Transverse colon (tissue), 4 donors: Measurements from ENCODE around the gene MRPL53. TPM values are rescaled to one million over a fixed set of nuclear protein-coding genes. Genes with fewer than 3 reads are reported as not detected.
A peak's percentile ranks its signal among the peaks of the same experiment; 100 is the strongest.
"Not testable (repeated sequence)": the region's sequence is repeated elsewhere in the genome, so short reads cannot be mapped to it uniquely, and the experiment has no call there.

Experiments used
- DNase-seq: peaks from one replicate; pipeline ENCODE4 v3.0.0-alpha.2; 2019
- H3K27ac ChIP-seq, 4 donors: fragments of 200-600 bp; sonication (generic); 2 replicates each; pipeline ENCODE4 v1.5.1; 2016 to 2018; ENCODE audit warnings: inconsistent platforms in 4 of 4
- H3K27me3 ChIP-seq: fragments of 200-600 bp; sonication (generic); 2 replicates; pipeline ENCODE4 v1.5.1; 2017; ENCODE audit warnings: inconsistent platforms
- H3K36me3 ChIP-seq, 4 donors: fragments of 200-600 bp; sonication (generic); 2 replicates each; pipeline ENCODE4 v1.5.1; 2017 to 2019; ENCODE audit warnings: inconsistent platforms in 4 of 4
- H3K4me1 ChIP-seq, 4 donors: fragments of 200-600 bp; sonication (generic); 2 replicates each; pipeline ENCODE4 v1.5.1; 2017 to 2020; ENCODE audit warnings: inconsistent platforms in 4 of 4
- H3K4me3 ChIP-seq, 4 donors: fragments of 200-600 bp; sonication (generic); 1 replicate in 1 of 4; 2 replicates in 3 of 4; pipeline versions ENCODE4 v1.5.1 to v1.6.1; 2017 to 2019; ENCODE audit warnings: inconsistent platforms in 4 of 4
- H3K9me3 ChIP-seq, 2 donors: fragments of 200-600 bp; sonication (generic); 2 replicates each; pipeline ENCODE4 v1.5.1; 2017 to 2019; ENCODE audit warnings: inconsistent platforms in 2 of 2
- EP300 ChIP-seq: sonication (generic); formaldehyde crosslinking; IDR thresholded peaks from one replicate; pipeline ENCODE4 v1.6.1; 2017; ENCODE audit warnings: antibody characterized with exemption, low read depth
- POLR2A ChIP-seq: fragments of 450-650 bp; IDR thresholded peaks from one replicate; pipeline ENCODE4 v1.6.1; 2016; ENCODE audit warnings: antibody characterized with exemption, mild to moderate bottlenecking, moderate library complexity
- POLR2AphosphoS5 ChIP-seq, 3 donors: sonication (generic); formaldehyde crosslinking; IDR thresholded peaks; one replicate each; pipeline ENCODE4 v1.6.1; 2016; ENCODE audit warnings: antibody characterized with exemption in 3 of 3
- WGBS, 2 donors: methylation state at CpG; one replicate each; pipeline ENCODE4 v1.1.5; 2018; ENCODE audit warnings: low coverage in 1 of 2; 5-methylcytosine and 5-hydroxymethylcytosine counted together
- in situ Hi-C, 4 donors: fragments of 200-750 bp; cut with MboI; loops; one replicate each; pipeline versions ENCODE4 v1.15.0 to v1.15.1; 2017; ENCODE audit warnings: low sequenced_read_pairs in 3 of 4, low pct_ligation_motif_present in 1 of 4, low pct_unique_long_range_greater_than_20kb in 1 of 4
- intact Hi-C: fragments of 100-400 bp; cut with DNase I; formaldehyde crosslinking; loops from one replicate; pipeline ENCODE4 v1.15.1; 2023; ENCODE audit warnings: low total_unique reads
- total RNA-seq, 4 donors: library from RNA; depleted of rRNA; stranded (reverse); fragments of >200 nt; gene quantifications; one replicate each; pipeline ENCODE4 v1.1.0, GENCODE V29; 2016
- TF ChIP-seq, protein P1 (sequence below), 5 experiments: fragments of 200-600 bp in 3 of 5; fragments of 450-650 bp in 2 of 5; sonication (generic) in 3 of 5; IDR thresholded peaks; 1 replicate in 2 of 5; 2 replicates in 3 of 5; pipeline ENCODE4 v1.5.1; 2016 to 2017; ENCODE audit warnings: antibody characterized with exemption in 5 of 5, inconsistent platforms in 3 of 5, mild to moderate bottlenecking in 2 of 5, moderate library complexity in 1 of 5

MRPL53 gene
- total RNA-seq, 4 donors from 2014 or later = 23.2 to 170 (median 26.3) TPM

DNA sequence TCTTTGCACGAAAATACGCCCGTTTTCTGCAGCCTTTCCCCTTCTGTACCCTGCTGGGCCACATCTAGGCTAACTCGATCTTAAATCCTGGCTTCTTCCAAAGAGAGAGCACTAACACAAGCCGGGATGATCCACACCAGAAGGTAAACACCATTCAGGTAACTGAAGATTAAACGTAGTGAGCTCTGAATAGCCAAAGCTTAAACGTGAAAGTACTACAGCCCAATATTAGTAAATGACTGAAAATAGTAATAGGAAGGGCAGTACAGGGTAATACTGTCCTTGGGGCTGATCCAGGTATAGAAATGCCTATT is 422 bp upstream of the MRPL53 start:
- Histone ChIP-seq H3K27ac (peak overlapping the region; percentile 89 to 99 (median 91)), H3K9me3 (no peaks in the 10 kb centered on the region), H3K27me3 (no peaks in the 10 kb centered on the region), H3K4me1 (peaks cover 12 to 23% (median 15%) of the 10 kb centered on the region in 4 donors), H3K36me3 (peaks cover 0 to 11% (median 0%) of the 10 kb centered on the region in 4 donors), H3K4me3 (peak overlapping the region; percentile 39 to 87 (median 60))
- intact Hi-C loops (loop anchor here (1.0 kb wide), 1 partner anchor 16 kb away; no protein-coding TSS in a partner anchor), in situ Hi-C loops (no loop called here)
- no peak for DNase-seq
- TF ChIP-seq POLR2AphosphoS5 (IDR thresholded peaks at IDR 0.05) (no peak), EP300 (no peak), POLR2A (no peak)
- TF ChIP-seq, protein P1, sequence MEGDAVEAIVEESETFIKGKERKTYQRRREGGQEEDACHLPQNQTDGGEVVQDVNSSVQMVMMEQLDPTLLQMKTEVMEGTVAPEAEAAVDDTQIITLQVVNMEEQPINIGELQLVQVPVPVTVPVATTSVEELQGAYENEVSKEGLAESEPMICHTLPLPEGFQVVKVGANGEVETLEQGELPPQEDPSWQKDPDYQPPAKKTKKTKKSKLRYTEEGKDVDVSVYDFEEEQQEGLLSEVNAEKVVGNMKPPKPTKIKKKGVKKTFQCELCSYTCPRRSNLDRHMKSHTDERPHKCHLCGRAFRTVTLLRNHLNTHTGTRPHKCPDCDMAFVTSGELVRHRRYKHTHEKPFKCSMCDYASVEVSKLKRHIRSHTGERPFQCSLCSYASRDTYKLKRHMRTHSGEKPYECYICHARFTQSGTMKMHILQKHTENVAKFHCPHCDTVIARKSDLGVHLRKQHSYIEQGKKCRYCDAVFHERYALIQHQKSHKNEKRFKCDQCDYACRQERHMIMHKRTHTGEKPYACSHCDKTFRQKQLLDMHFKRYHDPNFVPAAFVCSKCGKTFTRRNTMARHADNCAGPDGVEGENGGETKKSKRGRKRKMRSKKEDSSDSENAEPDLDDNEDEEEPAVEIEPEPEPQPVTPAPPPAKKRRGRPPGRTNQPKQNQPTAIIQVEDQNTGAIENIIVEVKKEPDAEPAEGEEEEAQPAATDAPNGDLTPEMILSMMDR (IDR thresholded peaks at IDR 0.05) = no peak
- WGBS, 2 donors = 5 to 6% methylated on average over 4 to 7 of the region's 7 CpGs

DNA sequence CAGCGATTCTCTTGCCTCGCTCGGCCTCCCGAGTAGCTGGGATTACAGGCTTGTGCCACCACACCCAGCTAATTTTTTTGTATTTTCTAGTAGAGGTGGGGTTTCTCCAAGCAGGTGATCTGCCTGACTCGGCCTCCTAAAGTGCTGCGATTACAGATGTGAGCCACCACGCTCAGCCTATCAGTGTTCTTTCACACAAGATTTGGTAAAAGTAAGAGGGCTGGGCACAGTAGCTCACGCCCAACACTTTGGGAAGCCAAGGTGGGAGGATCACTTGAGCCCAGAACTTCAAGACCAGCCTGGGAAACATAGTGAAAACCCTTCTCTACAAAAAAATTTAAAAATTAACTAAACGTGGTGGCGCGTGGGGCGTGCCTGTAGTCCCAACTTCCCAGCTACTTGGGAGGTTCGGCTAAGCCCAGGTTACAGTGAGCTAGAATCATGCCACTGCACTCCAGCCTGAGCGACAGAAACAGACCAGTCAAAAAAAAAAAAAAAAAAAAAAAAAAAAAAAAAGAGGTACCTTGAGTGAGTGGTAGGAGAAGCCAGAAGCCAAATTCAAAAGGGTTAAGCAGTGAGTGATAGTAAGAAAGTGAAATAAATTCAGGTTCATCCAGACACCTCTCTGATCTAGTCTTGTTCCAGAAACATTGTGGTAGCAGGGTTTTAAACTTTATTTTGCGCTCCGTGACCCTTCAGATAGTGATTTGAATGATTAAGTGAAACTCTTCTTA is 981 bp downstream of the MRPL53 start:
- Histone ChIP-seq H3K4me1 (peaks cover 12 to 23% (median 15%) of the 10 kb centered on the region in 4 donors), H3K4me3 (peak overlapping the region; percentile 39 to 87 (median 60)), H3K27ac (peak overlapping the region; percentile 89 to 99 (median 91)), H3K27me3 (no peaks in the 10 kb centered on the region), H3K9me3 (no peaks in the 10 kb centered on the region), H3K36me3 (peaks cover 0 to 11% (median 0%) of the 10 kb centered on the region in 4 donors)
- WGBS, 2 donors = 34 to 39% methylated on average over 12 to 16 of the region's 16 CpGs
- intact Hi-C loops (no loop called here), in situ Hi-C loops (no loop called here)
- TF ChIP-seq POLR2A (no peak), EP300 (no peak), POLR2AphosphoS5 (IDR thresholded peaks at IDR 0.05) (no peak)
- TF ChIP-seq, protein P1 (IDR thresholded peaks at IDR 0.05) = no peak
- DNase-seq = no peak

DNA sequence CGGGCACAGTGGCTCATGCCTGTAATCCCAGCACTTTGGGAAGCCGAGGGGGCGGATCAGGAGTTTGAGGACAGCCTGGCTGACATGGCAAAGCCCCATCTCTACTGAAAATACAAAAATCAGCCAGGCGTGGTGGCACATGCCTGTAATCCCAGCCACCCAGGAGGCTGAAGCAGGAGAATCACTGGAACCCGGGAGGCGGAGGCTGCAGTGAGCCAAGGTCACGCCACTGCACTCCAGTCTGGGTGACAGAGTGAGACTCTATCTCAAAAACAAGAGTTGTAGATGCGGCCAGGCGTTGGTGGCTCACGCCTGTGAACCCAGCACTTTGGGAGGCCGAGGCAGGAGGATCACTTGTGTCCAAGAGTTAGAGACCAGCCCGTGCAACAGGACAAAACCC is 1.7 kb downstream of the MRPL53 start:
- H3K9me3 ChIP-seq, H3K27ac ChIP-seq, intact Hi-C loops, DNase-seq, in situ Hi-C loops, H3K27me3 ChIP-seq, H3K4me3 ChIP-seq: not testable (repeated sequence)
- H3K4me1 ChIP-seq = peaks cover 13 to 29% (median 19%) of the 10 kb centered on the region in 4 donors
- H3K36me3 ChIP-seq = peaks cover 0 to 11% (median 0%) of the 10 kb centered on the region in 4 donors
- WGBS, 2 donors = 86 to 91% methylated on average over 4 to 12 of the region's 12 CpGs

DNA sequence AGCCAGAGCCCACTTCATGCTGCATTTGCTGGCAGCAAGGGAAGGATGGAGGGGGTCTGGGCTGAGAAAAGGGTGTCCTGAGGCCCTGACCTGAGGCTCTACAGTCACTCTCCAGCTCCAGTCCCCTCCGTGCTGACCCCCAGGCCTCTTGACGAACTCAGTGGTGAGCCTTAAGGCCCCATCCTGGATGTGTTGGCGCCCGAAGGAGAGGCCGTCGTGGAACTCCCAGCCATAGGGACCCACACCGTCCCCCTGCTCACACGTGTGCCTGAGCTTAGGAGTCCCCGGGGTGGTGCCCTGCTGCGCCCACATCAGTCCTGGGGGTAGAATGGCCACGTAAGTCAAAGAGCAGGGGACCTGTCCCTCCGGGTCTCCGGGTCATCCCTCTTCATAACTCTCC is 8.1 kb downstream of the MRPL53 start:
- peaks cover 6 to 20% (median 17%) of the 10 kb centered on the region in 4 donors for H3K4me1 ChIP-seq
- no peaks in the 10 kb centered on the region for H3K36me3 ChIP-seq
- no peaks in the 10 kb centered on the region for H3K9me3 ChIP-seq
- WGBS, 2 donors = 0% methylated on average over 7 of the region's 13 CpGs; no CpG with 5 or more reads in 1 of the 2 donors
- no peaks in the 10 kb centered on the region for H3K27me3 ChIP-seq
- no peak for TF ChIP-seq POLR2A
- no peak for TF ChIP-seq POLR2AphosphoS5 (IDR thresholded peaks at IDR 0.05)
- TF ChIP-seq, protein P1 (IDR thresholded peaks at IDR 0.05) = no peak
- TF ChIP-seq EP300 = no peak
- peak overlapping the region; percentile 82 to 91 (median 89) for H3K27ac ChIP-seq
- peak overlapping the region; percentile 46 to 96 (median 78) for H3K4me3 ChIP-seq
- no peak for DNase-seq
- intact Hi-C loops = no loop called here
- in situ Hi-C loops = no loop called here

DNA sequence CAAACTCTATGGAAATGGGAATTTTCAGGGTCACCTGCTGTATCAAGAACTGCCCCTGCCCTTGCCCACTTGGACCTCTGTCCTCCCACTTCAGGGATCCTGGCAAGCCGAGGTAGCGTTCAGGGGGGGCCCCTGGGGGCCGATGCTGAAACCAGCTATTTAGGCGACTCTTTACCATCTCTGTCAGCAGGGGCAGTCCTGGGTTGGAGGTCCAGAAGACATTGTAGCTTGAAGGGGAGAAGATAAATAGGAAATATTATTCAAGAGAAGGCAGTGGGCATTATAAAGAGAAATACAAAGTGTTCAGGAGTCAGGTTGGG is 9.7 kb downstream of the MRPL53 start:
- H3K27ac ChIP-seq = no peak overlapping the region
- no peaks in the 10 kb centered on the region for H3K27me3 ChIP-seq
- no peak overlapping the region for H3K4me3 ChIP-seq
- in situ Hi-C loops (no loop called here), intact Hi-C loops (no loop called here)
- no peak for TF ChIP-seq EP300
- TF ChIP-seq POLR2A = no peak
- TF ChIP-seq, protein P1 (IDR thresholded peaks at IDR 0.05) = no peak
- no peak for TF ChIP-seq POLR2AphosphoS5 (IDR thresholded peaks at IDR 0.05)
- no peaks in the 10 kb centered on the region for H3K9me3 ChIP-seq
- peaks cover 13 to 28% (median 23%) of the 10 kb centered on the region in 4 donors for H3K4me1 ChIP-seq
- no peaks in the 10 kb centered on the region for H3K36me3 ChIP-seq
- no peak for DNase-seq
- 70 to 87% methylated on average over 4 of the region's 4 CpGs for whole genome bisulfite sequencing, 2 donors
